Gastrocnemius medialis (tissue), 4 donors: ENCODE measurements around the gene SMYD1. TPM values are rescaled to one million over a fixed set of nuclear protein-coding genes. Genes with fewer than 3 reads are reported as not detected.

Experiments used
- ATAC-seq, 2 donors: fragments of 150-250 bp; one replicate each; pipeline ENCODE4 v1.9.1; 2016
- DNase-seq, 2 donors: peaks; one replicate each; pipeline ENCODE4 v3.0.0-alpha.2; 2019
- H3K27ac ChIP-seq, 4 donors: fragments of 200-600 bp; sonication (generic); 1 replicate in 1 of 4; 2 replicates in 3 of 4; pipeline ENCODE4 v1.5.1; 2016 to 2018; ENCODE audit warnings: mild to moderate bottlenecking in 2 of 4, moderate library complexity in 1 of 4
- H3K27me3 ChIP-seq, 3 donors: fragments of 200-600 bp; sonication (generic) in 2 of 3; 1 replicate in 1 of 3; 2 replicates in 2 of 3; pipeline versions ENCODE4 v1.5.1 to v1.6.0; 2016 to 2019; ENCODE audit warnings: mild to moderate bottlenecking in 1 of 3, moderate library complexity in 1 of 3
- H3K36me3 ChIP-seq, 2 donors: fragments of 200-600 bp; sonication (generic) in 1 of 2; one replicate each; pipeline ENCODE4 v1.5.1; 2017 to 2018
- H3K4me1 ChIP-seq, 2 donors: fragments of 200-600 bp; sonication (generic) in 1 of 2; one replicate each; pipeline ENCODE4 v1.5.1; 2016 to 2017; ENCODE audit warnings: mild to moderate bottlenecking in 2 of 2
- H3K4me3 ChIP-seq, 4 donors: fragments of 200-600 bp; sonication (generic) in 3 of 4; 1 replicate in 1 of 4; 2 replicates in 3 of 4; pipeline ENCODE4 v1.5.1; 2016 to 2019; ENCODE audit warnings: mild to moderate bottlenecking in 2 of 4
- H3K9me3 ChIP-seq, 3 donors: fragments of 200-600 bp; sonication (generic) in 2 of 3; 1 replicate in 1 of 3; 2 replicates in 2 of 3; pipeline ENCODE4 v1.5.1; 2016 to 2019
- CTCF ChIP-seq, 5 experiments: fragments of 450-650 bp in 3 of 5; fragments of 200-600 bp in 2 of 5; sonication (generic) in 2 of 5; IDR thresholded peaks in 4 of 5; conservative IDR thresholded peaks in 1 of 5; 1 replicate in 4 of 5; 2 replicates in 1 of 5; pipeline ENCODE4 v1.5.1; 2016 to 2019; ENCODE audit warnings: antibody characterized with exemption in 5 of 5, mild to moderate bottlenecking in 3 of 5, moderate library complexity in 3 of 5
- POLR2A ChIP-seq, 2 donors: fragments of 450-650 bp; IDR thresholded peaks; one replicate each; pipeline ENCODE4 v1.6.1; 2017; ENCODE audit warnings: antibody characterized with exemption in 2 of 2, mild to moderate bottlenecking in 2 of 2, moderate library complexity in 2 of 2
- in situ Hi-C, 4 donors: fragments of 200-750 bp; cut with MboI; loops; one replicate each; pipeline versions ENCODE4 v1.15.0 to v1.8.0; 2017; ENCODE audit warnings: low sequenced_read_pairs in 4 of 4
- intact Hi-C: fragments of 100-400 bp; cut with DNase I; formaldehyde crosslinking; loops from one replicate; pipeline ENCODE4 v1.15.1; 2023; ENCODE audit warnings: low total_unique reads
- total RNA-seq, 4 donors: library from RNA; depleted of rRNA; stranded (reverse); fragments of >200 nt; gene quantifications; one replicate each; pipeline versions ENCODE4 v1.1.0 to v1.2.3, GENCODE V29; 2016

SMYD1 gene
- total RNA-seq, 4 donors from 2014 or later = 107 to 214 (median 147) TPM

GRCh38 chr2:88114889-88115288 is 47.3 kb downstream of the SMYD1 start:
- ATAC-seq = peak; percentile 31 to 39
- intact Hi-C loops (loop anchor here (5.0 kb wide), 1 partner anchor 58 kb away; the partner anchor contains the start of gene KRCC1), in situ Hi-C loops (no loop called here)
- DNase-seq = no peak
- Histone ChIP-seq H3K36me3 (peaks cover 0 to 27% of the 10 kb centered on the region in 2 donors), H3K27me3 (no peaks in the 10 kb centered on the region), H3K9me3 (no peaks in the 10 kb centered on the region), H3K4me3 (no peak overlapping the region), H3K27ac (peak overlapping the region; percentile 18 to 74 (median 48)), H3K4me1 (peaks cover 8 to 27% of the 10 kb centered on the region in 2 donors)
- TF ChIP-seq POLR2A (IDR thresholded peaks at IDR 0.05) (no peak), CTCF (IDR thresholded peaks at IDR 0.05 in 4 of 5, conservative IDR thresholded peaks at IDR 0.05 in 1 of 5) (no peak)

GRCh38 chr2:88115825-88116518 is 48.3 kb downstream of the SMYD1 start:
- ATAC-seq (peak in 1 of 2 donors; percentile 32), DNase-seq (no peak)
- Histone ChIP-seq H3K27me3 (no peaks in the 10 kb centered on the region), H3K27ac (peak overlapping the region in 3 of 4 donors; percentile 18 to 74 (median 56)), H3K4me3 (no peak overlapping the region), H3K36me3 (peaks cover 0 to 16% of the 10 kb centered on the region in 2 donors), H3K9me3 (no peaks in the 10 kb centered on the region), H3K4me1 (peaks cover 8 to 27% of the 10 kb centered on the region in 2 donors)
- in situ Hi-C loops = no loop called here
- no peak for TF ChIP-seq CTCF (IDR thresholded peaks at IDR 0.05 in 4 of 5, conservative IDR thresholded peaks at IDR 0.05 in 1 of 5)
- intact Hi-C loops = loop anchor here (5.0 kb wide), 1 partner anchor 59 kb away; the partner anchor contains the start of gene KRCC1

GRCh38 chr2:88116669-88117432 is 49.2 kb downstream of the SMYD1 start:
- in situ Hi-C loops = no loop called here
- TF ChIP-seq POLR2A (IDR thresholded peaks at IDR 0.05) (no peak), CTCF (IDR thresholded peaks at IDR 0.05 in 4 of 5, conservative IDR thresholded peaks at IDR 0.05 in 1 of 5) (no peak)
- ATAC-seq = no peak

GRCh38 chr2:88117973-88118372 is 50.3 kb downstream of the SMYD1 start:
- DNase-seq = no peak
- H3K36me3 ChIP-seq = peaks cover 0 to 8% of the 10 kb centered on the region in 2 donors
- no peak overlapping the region for H3K4me3 ChIP-seq
- TF ChIP-seq POLR2A (IDR thresholded peaks at IDR 0.05) = no peak
- TF ChIP-seq CTCF (IDR thresholded peaks at IDR 0.05 in 4 of 5, conservative IDR thresholded peaks at IDR 0.05 in 1 of 5) = no peak
- peaks cover 8 to 27% of the 10 kb centered on the region in 2 donors for H3K4me1 ChIP-seq
- H3K27ac ChIP-seq = no peak overlapping the region
- ATAC-seq = peak in 1 of 2 donors; percentile 43
- in situ Hi-C loops (no loop called here), intact Hi-C loops (loop anchor here (5.0 kb wide), 1 partner anchor 61 kb away; the partner anchor contains the start of gene KRCC1)
- H3K9me3 ChIP-seq = no peaks in the 10 kb centered on the region
- no peaks in the 10 kb centered on the region for H3K27me3 ChIP-seq

More at GRCh38 chr2:88116669-88117432, 49.2 kb downstream of the SMYD1 start:
- DNase-seq = no peak
- no peaks in the 10 kb centered on the region for H3K9me3 ChIP-seq
- H3K4me1 ChIP-seq = peaks cover 8 to 27% of the 10 kb centered on the region in 2 donors
- no peak overlapping the region for H3K27ac ChIP-seq
- intact Hi-C loops = loop anchor here (5.0 kb wide), 1 partner anchor 60 kb away; the partner anchor contains the start of gene KRCC1
- H3K4me3 ChIP-seq = no peak overlapping the region
- no peaks in the 10 kb centered on the region for H3K27me3 ChIP-seq
- H3K36me3 ChIP-seq = peaks cover 0 to 14% of the 10 kb centered on the region in 2 donors
